PC-3 (cell line): ENCODE data around the gene F2RL3.

ENCODE experiments used
- EZH2 ChIP-seq: fragments of 300-600 bp; sonication (generic); IDR thresholded peaks from one replicate; pipeline ENCODE4 v1.6.1; 2017; ENCODE audit warnings: antibody characterized with exemption, mild to moderate bottlenecking, low read length; ENCODE audit not compliant: unreplicated experiment
- TF ChIP-seq, protein P1 (sequence below): fragments of 300-600 bp; sonication (generic); conservative IDR thresholded peaks from 2 replicates; pipeline ENCODE4 v1.5.1; 2017; ENCODE audit warnings: antibody characterized with exemption, low read depth, mild to moderate bottlenecking, low read length

DNA sequence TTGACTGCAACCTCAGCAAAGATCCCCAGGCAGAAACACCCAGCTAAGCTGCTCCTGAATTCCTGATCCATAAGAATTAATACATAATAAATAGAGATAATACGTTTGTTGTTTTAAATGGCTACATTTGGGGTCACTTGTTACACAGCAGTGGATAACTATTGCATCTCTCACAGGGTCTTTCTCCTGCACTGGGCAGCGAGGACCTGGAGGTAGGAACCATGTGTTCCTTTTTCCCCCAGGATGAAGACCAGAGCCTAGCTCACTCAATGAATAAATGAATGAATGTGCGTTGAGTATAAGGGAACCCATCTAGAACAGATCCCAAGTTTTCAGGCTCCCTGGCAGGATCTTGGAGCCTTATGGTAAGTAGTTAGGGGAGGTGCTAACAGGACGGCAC is 30.7 kb downstream of the F2RL3 start:
- TF ChIP-seq, protein P1, sequence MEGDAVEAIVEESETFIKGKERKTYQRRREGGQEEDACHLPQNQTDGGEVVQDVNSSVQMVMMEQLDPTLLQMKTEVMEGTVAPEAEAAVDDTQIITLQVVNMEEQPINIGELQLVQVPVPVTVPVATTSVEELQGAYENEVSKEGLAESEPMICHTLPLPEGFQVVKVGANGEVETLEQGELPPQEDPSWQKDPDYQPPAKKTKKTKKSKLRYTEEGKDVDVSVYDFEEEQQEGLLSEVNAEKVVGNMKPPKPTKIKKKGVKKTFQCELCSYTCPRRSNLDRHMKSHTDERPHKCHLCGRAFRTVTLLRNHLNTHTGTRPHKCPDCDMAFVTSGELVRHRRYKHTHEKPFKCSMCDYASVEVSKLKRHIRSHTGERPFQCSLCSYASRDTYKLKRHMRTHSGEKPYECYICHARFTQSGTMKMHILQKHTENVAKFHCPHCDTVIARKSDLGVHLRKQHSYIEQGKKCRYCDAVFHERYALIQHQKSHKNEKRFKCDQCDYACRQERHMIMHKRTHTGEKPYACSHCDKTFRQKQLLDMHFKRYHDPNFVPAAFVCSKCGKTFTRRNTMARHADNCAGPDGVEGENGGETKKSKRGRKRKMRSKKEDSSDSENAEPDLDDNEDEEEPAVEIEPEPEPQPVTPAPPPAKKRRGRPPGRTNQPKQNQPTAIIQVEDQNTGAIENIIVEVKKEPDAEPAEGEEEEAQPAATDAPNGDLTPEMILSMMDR, result no peak
- TF ChIP-seq EZH2, result no peak
